ENCODE data around the gene BOD1. TPM values are rescaled to one million over a fixed set of nuclear protein-coding genes. Genes with fewer than 3 reads are reported as not detected.

The BOD1 gene
- polyA plus RNA-seq, 2 of the 4 experiments (the other 2 are of a cell fraction) = 59.1 to 102 TPM

DNA sequence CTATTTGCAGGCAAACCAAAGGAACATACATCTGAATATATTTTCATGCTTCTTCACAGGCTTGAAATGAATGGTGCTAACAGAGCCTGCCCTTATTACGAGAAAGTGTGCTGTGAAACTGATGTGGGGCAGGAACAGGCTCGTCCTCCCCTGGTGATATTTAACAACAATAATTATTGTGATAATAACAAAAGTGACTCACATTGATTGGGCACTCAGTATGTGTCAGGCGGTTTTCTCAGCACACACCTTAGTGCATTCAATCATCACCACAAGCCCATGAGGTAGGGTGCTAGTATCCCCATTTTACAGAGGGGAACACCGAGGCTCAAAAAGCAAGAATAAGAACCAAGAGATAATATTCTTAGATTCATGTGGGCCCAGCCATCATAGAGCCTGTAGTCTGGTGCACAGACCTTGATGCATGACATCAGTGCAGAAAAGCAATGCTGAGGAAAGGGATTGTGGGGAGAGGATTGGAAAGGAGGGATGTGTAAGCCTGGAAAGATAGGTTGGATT, 18.1 kb upstream of the BOD1 start:
- 0 out of 6 replicates have a peak overlapping the region, but pooled peaks of 1 of the 2 experiments have one; percentile 63 for H3K27ac ChIP-seq
- H3K9me3 ChIP-seq = no peaks in the 10 kb centered on the region
- no peak for ATAC-seq
- FAIRE-seq = no peak
- no peak overlapping the region for H3K4me3 ChIP-seq
- DNase-seq (ENCODE audit: low read depth in 1 of 2, low spot score in 1 of 2) = no peak
- TF ChIP-seq KDM1A (IDR thresholded peaks at IDR 0.05; ENCODE audit: low read depth) (0 out of 2 replicates have a peak, but pooled peaks have one; percentile 46), HEYL (CRISPR knock-in tag; IDR thresholded peaks at IDR 0.05) (no peak)
- ChIA-PET CTCF (interaction anchor here (0.5 to 2.2 kb wide), 4 partner anchors 15 to 358 kb away, joined by 3 to 7 read pairs (median 6); no protein-coding TSS in a partner anchor), POLR2A (no interaction called here)
- H3K4me2 ChIP-seq = no peak overlapping the region
- WGBS (ENCODE audit: missing lambda C conversion rate) = 80% methylated on average over 4 of the region's 4 CpGs
- peaks cover 8% of the 10 kb centered on the region; the same call in 2 of the 3 replicates for H3K4me1 ChIP-seq

- Histone ChIP-seq H3K27ac (peak overlapping the region; percentile 52 to 63; a peak in 5 of 6 replicates), H3K4me3 (no peak overlapping the region), H3K9me3 (no peaks in the 10 kb centered on the region), H3K4me2 (no peak overlapping the region), H3K4me1 (peaks cover 8% of the 10 kb centered on the region; the same call in 2 of the 3 replicates)
- DNase-seq (ENCODE audit: low read depth in 1 of 2, low spot score in 1 of 2) = no peak
- ChIA-PET CTCF (interaction anchor here (0.7 to 2.2 kb wide), 6 partner anchors 14 to 342 kb away, joined by 3 to 7 read pairs (median 4); no protein-coding TSS in a partner anchor), POLR2A (no interaction called here)
- no peak for FAIRE-seq
- TF ChIP-seq ESRRA (IDR thresholded peaks at IDR 0.05; ENCODE audit: borderline replicate concordance, low read length) (no peak), MAFK (IDR thresholded peaks at IDR 0.05; ENCODE audit: partially characterized antibody) (peak; percentile 23)
- TF ChIP-seq, protein P1, sequence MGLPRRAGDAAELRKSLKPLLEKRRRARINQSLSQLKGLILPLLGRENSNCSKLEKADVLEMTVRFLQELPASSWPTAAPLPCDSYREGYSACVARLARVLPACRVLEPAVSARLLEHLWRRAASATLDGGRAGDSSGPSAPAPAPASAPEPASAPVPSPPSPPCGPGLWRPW (IDR thresholded peaks at IDR 0.05) = no peak
- no peak for ATAC-seq
- WGBS (ENCODE audit: missing lambda C conversion rate) = 88% methylated on average over 10 of the region's 10 CpGs
Observed at GRCh38 chr5:173633304-173633703, 16.9 kb upstream of the BOD1 start.

- Histone ChIP-seq H3K4me1 (peaks cover 8% of the 10 kb centered on the region; the same call in 2 of the 3 replicates), H3K9me3 (no peaks in the 10 kb centered on the region), H3K4me3 (no peak overlapping the region), H3K4me2 (no peak overlapping the region), H3K27ac (peak overlapping the region in 1 of 2 experiments; percentile 10; a peak in 1 of 6 replicates)
- ATAC-seq (no peak), FAIRE-seq (no peak), DNase-seq (ENCODE audit: low read depth in 1 of 2, low spot score in 1 of 2) (no peak)
- TF ChIP-seq, protein P2, sequence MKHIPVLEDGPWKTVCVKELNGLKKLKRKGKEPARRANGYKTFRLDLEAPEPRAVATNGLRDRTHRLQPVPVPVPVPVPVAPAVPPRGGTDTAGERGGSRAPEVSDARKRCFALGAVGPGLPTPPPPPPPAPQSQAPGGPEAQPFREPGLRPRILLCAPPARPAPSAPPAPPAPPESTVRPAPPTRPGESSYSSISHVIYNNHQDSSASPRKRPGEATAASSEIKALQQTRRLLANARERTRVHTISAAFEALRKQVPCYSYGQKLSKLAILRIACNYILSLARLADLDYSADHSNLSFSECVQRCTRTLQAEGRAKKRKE (CRISPR knock-in tag; IDR thresholded peaks at IDR 0.05; ENCODE audit: low read depth) = no peak
- no peak for TF ChIP-seq EHMT2 (IDR thresholded peaks at IDR 0.05; ENCODE audit: low read depth)
- no peak for TF ChIP-seq EP300 (IDR thresholded peaks at IDR 0.05)
- TF ChIP-seq POLR2A (IDR thresholded peaks at IDR 0.05; ENCODE audit: low read length) = no peak
- TF ChIP-seq, protein P3, sequence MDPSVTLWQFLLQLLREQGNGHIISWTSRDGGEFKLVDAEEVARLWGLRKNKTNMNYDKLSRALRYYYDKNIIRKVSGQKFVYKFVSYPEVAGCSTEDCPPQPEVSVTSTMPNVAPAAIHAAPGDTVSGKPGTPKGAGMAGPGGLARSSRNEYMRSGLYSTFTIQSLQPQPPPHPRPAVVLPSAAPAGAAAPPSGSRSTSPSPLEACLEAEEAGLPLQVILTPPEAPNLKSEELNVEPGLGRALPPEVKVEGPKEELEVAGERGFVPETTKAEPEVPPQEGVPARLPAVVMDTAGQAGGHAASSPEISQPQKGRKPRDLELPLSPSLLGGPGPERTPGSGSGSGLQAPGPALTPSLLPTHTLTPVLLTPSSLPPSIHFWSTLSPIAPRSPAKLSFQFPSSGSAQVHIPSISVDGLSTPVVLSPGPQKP (IDR thresholded peaks at IDR 0.05; ENCODE audit: low read depth, low read length) = no peak
- TF ChIP-seq CEBPB (IDR thresholded peaks at IDR 0.05) = no peak
- TF ChIP-seq CHD2 (IDR thresholded peaks at IDR 0.05; ENCODE audit: low read length, partially characterized antibody) = no peak
- TF ChIP-seq FOSB (CRISPR knock-in tag; IDR thresholded peaks at IDR 0.05) = no peak
- TF ChIP-seq EHF (CRISPR knock-in tag; IDR thresholded peaks at IDR 0.05) = no peak
- TF ChIP-seq ESRRA (IDR thresholded peaks at IDR 0.05; ENCODE audit: borderline replicate concordance, low read length) = no peak
- TF ChIP-seq GATA3 (IDR thresholded peaks at IDR 0.05; ENCODE audit: borderline replicate concordance) = no peak
- no peak for TF ChIP-seq BHLHE40 (IDR thresholded peaks at IDR 0.05; ENCODE audit: low read depth, low read length)
- TF ChIP-seq NPAS2 (CRISPR knock-in tag; IDR thresholded peaks at IDR 0.05; ENCODE audit: borderline replicate concordance) = no peak
- no peak for TF ChIP-seq CBX8 (IDR thresholded peaks at IDR 0.05)
- POLR2A ChIA-PET = no interaction called here
- CTCF ChIA-PET = interaction anchor here (1.3 to 6.3 kb wide), 2 partner anchors 342 to 686 kb away, joined by 4 to 50 read pairs; no protein-coding TSS in a partner anchor
- 79% methylated on average over 3 of the region's 3 CpGs for WGBS (ENCODE audit: missing lambda C conversion rate)
Observed at GRCh38 chr5:173631478-173631877, 15.0 kb upstream of the BOD1 start.

Measured in A549 (cell line).